ENCODE measurements around the gene SESN1. TPM values are rescaled to one million over a fixed set of nuclear protein-coding genes. Genes with fewer than 3 reads are reported as not detected.

The SESN1 gene
- total RNA-seq, 1 donor from 2014 or later: 27.3 TPM

- FAIRE-seq (no peak), DNase-seq (ENCODE audit: low read depth) (peak; percentile 66)
- peaks cover 21% of the 10 kb centered on the region for H4K20me1 ChIP-seq (ENCODE audit: insufficient read depth, low read length)
- peaks cover 6% of the 10 kb centered on the region for H3K36me3 Mint-ChIP-seq (ENCODE audit: low read depth, unreplicated experiment)
- TF ChIP-seq, protein P1, sequence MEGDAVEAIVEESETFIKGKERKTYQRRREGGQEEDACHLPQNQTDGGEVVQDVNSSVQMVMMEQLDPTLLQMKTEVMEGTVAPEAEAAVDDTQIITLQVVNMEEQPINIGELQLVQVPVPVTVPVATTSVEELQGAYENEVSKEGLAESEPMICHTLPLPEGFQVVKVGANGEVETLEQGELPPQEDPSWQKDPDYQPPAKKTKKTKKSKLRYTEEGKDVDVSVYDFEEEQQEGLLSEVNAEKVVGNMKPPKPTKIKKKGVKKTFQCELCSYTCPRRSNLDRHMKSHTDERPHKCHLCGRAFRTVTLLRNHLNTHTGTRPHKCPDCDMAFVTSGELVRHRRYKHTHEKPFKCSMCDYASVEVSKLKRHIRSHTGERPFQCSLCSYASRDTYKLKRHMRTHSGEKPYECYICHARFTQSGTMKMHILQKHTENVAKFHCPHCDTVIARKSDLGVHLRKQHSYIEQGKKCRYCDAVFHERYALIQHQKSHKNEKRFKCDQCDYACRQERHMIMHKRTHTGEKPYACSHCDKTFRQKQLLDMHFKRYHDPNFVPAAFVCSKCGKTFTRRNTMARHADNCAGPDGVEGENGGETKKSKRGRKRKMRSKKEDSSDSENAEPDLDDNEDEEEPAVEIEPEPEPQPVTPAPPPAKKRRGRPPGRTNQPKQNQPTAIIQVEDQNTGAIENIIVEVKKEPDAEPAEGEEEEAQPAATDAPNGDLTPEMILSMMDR (IDR thresholded peaks at IDR 0.05; ENCODE audit: insufficient read depth, low read depth, low read length): no peak
- no peak for TF ChIP-seq EZH2 (IDR thresholded peaks at IDR 0.05; ENCODE audit: insufficient read depth, low read length)
- peaks cover 16% of the 10 kb centered on the region for H3K4me1 Mint-ChIP-seq (ENCODE audit: low read depth, unreplicated experiment)
- H3K27me3 Mint-ChIP-seq (ENCODE audit: low read depth, unreplicated experiment): no peaks in the 10 kb centered on the region
- peak overlapping the region; percentile 62 for H3K27ac ChIP-seq (ENCODE audit: low read depth, low read length)
- peak overlapping the region; percentile 99 for H3K4me3 Mint-ChIP-seq (ENCODE audit: unreplicated experiment)
- no peaks in the 10 kb centered on the region for H3K36me3 ChIP-seq (ENCODE audit: insufficient read depth, low read length)
- H3K9me3 Mint-ChIP-seq (ENCODE audit: unreplicated experiment): no peaks in the 10 kb centered on the region
- H3K27me3 ChIP-seq (ENCODE audit: insufficient read depth, low read length): no peaks in the 10 kb centered on the region
- no peaks in the 10 kb centered on the region for H3K9me3 ChIP-seq (ENCODE audit: insufficient read depth, low read depth, low read length)
- H3K4me3 ChIP-seq (ENCODE audit: insufficient read depth, low read depth, low read length): peak overlapping the region; percentile 90
- peak overlapping the region; percentile 83 for H3K9ac ChIP-seq (ENCODE audit: low read length)
- peak overlapping the region; percentile 85 for H2AFZ ChIP-seq (ENCODE audit: low read depth, low read length)
- peaks cover 37% of the 10 kb centered on the region for H3K79me2 ChIP-seq (ENCODE audit: insufficient read depth, low read length)
- peak overlapping the region; percentile 75 for H3K27ac Mint-ChIP-seq (ENCODE audit: unreplicated experiment)
- H3K4me1 ChIP-seq (ENCODE audit: insufficient read depth, low read length): peaks cover 3% of the 10 kb centered on the region
- H3K4me2 ChIP-seq (ENCODE audit: low read length): peak overlapping the region; percentile 87
Observed at GRCh38 chr6:109009236-109009961, 85.2 kb downstream of the SESN1 start.

DNA sequence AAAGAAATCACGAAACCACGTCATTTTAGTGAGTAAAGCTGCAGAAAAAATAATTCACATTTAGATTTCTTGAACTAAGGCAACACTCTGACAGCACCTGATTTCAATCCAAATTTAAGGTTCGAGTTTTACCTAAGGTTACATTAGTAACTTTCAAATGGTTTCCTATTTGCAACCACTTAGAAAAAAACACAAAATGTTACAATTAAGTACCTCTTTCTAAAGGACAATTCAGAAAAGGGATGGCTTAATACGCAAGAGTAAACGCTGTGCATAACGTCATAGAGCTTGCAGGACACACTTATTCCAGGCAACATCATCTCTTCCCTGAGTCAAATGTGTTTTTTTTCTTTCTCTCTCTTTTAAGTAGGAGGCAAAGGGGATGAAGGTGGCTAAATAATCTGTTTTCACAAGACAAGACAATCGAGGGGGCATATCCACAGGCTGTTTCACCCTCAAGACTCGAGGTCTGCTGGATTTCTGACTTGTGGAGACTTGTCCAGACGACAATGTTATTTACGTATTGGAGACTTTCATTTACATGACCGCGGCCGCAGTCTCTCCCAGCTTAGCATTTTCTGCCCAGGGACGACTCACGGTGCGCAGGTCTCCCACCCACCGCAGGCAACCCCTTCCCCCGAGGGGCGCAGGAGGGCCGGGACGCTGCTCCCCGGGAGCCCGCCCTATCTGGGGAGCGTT lies 86.0 kb downstream of the SESN1 start:
- Histone ChIP-seq H3K27me3 (ENCODE audit: insufficient read depth, low read length) (no peaks in the 10 kb centered on the region), H3K4me3 (ENCODE audit: insufficient read depth, low read depth, low read length) (peak overlapping the region; percentile 90), H3K4me2 (ENCODE audit: low read length) (peak overlapping the region; percentile 87), H3K36me3 (ENCODE audit: insufficient read depth, low read length) (no peaks in the 10 kb centered on the region), H3K27ac (ENCODE audit: low read depth, low read length) (peak overlapping the region; percentile 62), H2AFZ (ENCODE audit: low read depth, low read length) (peak overlapping the region; percentile 77), H3K79me2 (ENCODE audit: insufficient read depth, low read length) (peaks cover 41% of the 10 kb centered on the region), H3K9me3 (ENCODE audit: insufficient read depth, low read depth, low read length) (no peaks in the 10 kb centered on the region), H4K20me1 (ENCODE audit: insufficient read depth, low read length) (peaks cover 21% of the 10 kb centered on the region), H3K9ac (ENCODE audit: low read length) (peak overlapping the region; percentile 83), H3K4me1 (ENCODE audit: insufficient read depth, low read length) (peaks cover 3% of the 10 kb centered on the region)
- H3K27me3 Mint-ChIP-seq (ENCODE audit: low read depth, unreplicated experiment): no peaks in the 10 kb centered on the region
- peak overlapping the region; percentile 99 for H3K4me3 Mint-ChIP-seq (ENCODE audit: unreplicated experiment)
- FAIRE-seq: peak; percentile 41
- peaks cover 19% of the 10 kb centered on the region for H3K4me1 Mint-ChIP-seq (ENCODE audit: low read depth, unreplicated experiment)
- DNase-seq (ENCODE audit: low read depth): peak; percentile 42
- H3K9me3 Mint-ChIP-seq (ENCODE audit: unreplicated experiment): no peaks in the 10 kb centered on the region
- TF ChIP-seq, protein P1 (IDR thresholded peaks at IDR 0.05; ENCODE audit: insufficient read depth, low read depth, low read length): no peak
- TF ChIP-seq EZH2 (IDR thresholded peaks at IDR 0.05; ENCODE audit: insufficient read depth, low read length): no peak
- H3K27ac Mint-ChIP-seq (ENCODE audit: unreplicated experiment): peak overlapping the region; percentile 94
- H3K36me3 Mint-ChIP-seq (ENCODE audit: low read depth, unreplicated experiment): peaks cover 6% of the 10 kb centered on the region

Measured in astrocyte (in vitro differentiated cells and primary cell).